Fibroblast of the aortic adventitia (primary cell): ENCODE data around the gene FARS2. TPM values are rescaled to one million over a fixed set of nuclear protein-coding genes. Genes with fewer than 3 reads are reported as not detected.
"Not testable (repeated sequence)": the region's sequence is repeated elsewhere in the genome, so short reads cannot be mapped to it uniquely, and the experiment has no call there.

Experiments
- DNase-seq: peaks from one replicate; pipeline ENCODE4 v3.0.0-alpha.2; 2010; ENCODE audit warnings: low read depth
- H3K4me3 ChIP-seq: 2 replicates; pipeline ENCODE4 v1.5.1; 2011; ENCODE audit warnings: low read depth, mild to moderate bottlenecking, control low read depth, low read length, moderate library complexity
- CTCF ChIP-seq: IDR thresholded peaks from 2 replicates; pipeline ENCODE4 v1.5.1; 2011; ENCODE audit warnings: mild to moderate bottlenecking, low read length, control low read depth, inconsistent platforms; ENCODE audit not compliant: insufficient read depth
- total RNA-seq: library from RNA; depleted of rRNA; stranded (reverse); fragments of >200 nt; gene quantifications from 2 replicates; pipeline ENCODE4 v1.2.3, GENCODE V29; 2012; ENCODE audit warnings: low replicate concordance

Gene FARS2
- total RNA-seq, 1 donor: 25.5 TPM

GRCh38 chr6:5562277-5562676 is 301.0 kb downstream of the FARS2 start:
- no peak for TF ChIP-seq CTCF
- H3K4me3 ChIP-seq: no peak overlapping the region
- DNase-seq: no peak

- DNase-seq: no peak
- no peak overlapping the region for H3K4me3 ChIP-seq
- TF ChIP-seq CTCF: no peak
Observed at GRCh38 chr6:5563086-5563485, 301.8 kb downstream of the FARS2 start.

- not testable (repeated sequence) for DNase-seq
Observed at GRCh38 chr6:5564746-5565145, 303.4 kb downstream of the FARS2 start.

GRCh38 chr6:5565971-5566370 is 304.7 kb downstream of the FARS2 start:
- no peak for TF ChIP-seq CTCF
- no peak overlapping the region for H3K4me3 ChIP-seq
- no peak for DNase-seq

More at GRCh38 chr6:5564746-5565145, 303.4 kb downstream of the FARS2 start:
- not testable (repeated sequence) for H3K4me3 ChIP-seq

- H3K4me3 ChIP-seq: no peak overlapping the region
- no peak for DNase-seq
- no peak for TF ChIP-seq CTCF
Observed at GRCh38 chr6:5566718-5567117, 305.4 kb downstream of the FARS2 start.

GRCh38 chr6:5567352-5567751 is 306.0 kb downstream of the FARS2 start:
- no peak for TF ChIP-seq CTCF
- DNase-seq: no peak
- no peak overlapping the region for H3K4me3 ChIP-seq

- DNase-seq: no peak
- no peak overlapping the region for H3K4me3 ChIP-seq
- TF ChIP-seq CTCF: no peak
Observed at GRCh38 chr6:5567890-5568289, 306.6 kb downstream of the FARS2 start.

- no peak for TF ChIP-seq CTCF
- no peak overlapping the region for H3K4me3 ChIP-seq
- peak; percentile 31 for DNase-seq
Observed at GRCh38 chr6:5569491-5569890, 308.2 kb downstream of the FARS2 start.
